Caki2 (cell line): ENCODE data around the gene ROR2. TPM values are rescaled to one million over a fixed set of nuclear protein-coding genes. Genes with fewer than 3 reads are reported as not detected.

Experiments used
- DNase-seq: peaks from one replicate; pipeline ENCODE4 v3.0.0-alpha.2; 2015; ENCODE audit warnings: low read depth
- in situ Hi-C: cut with HindIII; loops from 2 replicates; pipeline ENCODE4 v1.10.0; 2016; ENCODE audit warnings: low sequenced_read_pairs, low pct_unique_long_range_greater_than_20kb, mixed read lengths
- total RNA-seq: library from RNA; depleted of rRNA; stranded (reverse); fragments of >200 nt; shearing (Covaris generic); gene quantifications from 2 replicates; pipeline ENCODE4 v1.2.3, GENCODE V29; 2014; ENCODE audit warnings: low replicate concordance

Gene ROR2
- total RNA-seq, 1 experiment from 2014 or later = 8.4 TPM

DNA sequence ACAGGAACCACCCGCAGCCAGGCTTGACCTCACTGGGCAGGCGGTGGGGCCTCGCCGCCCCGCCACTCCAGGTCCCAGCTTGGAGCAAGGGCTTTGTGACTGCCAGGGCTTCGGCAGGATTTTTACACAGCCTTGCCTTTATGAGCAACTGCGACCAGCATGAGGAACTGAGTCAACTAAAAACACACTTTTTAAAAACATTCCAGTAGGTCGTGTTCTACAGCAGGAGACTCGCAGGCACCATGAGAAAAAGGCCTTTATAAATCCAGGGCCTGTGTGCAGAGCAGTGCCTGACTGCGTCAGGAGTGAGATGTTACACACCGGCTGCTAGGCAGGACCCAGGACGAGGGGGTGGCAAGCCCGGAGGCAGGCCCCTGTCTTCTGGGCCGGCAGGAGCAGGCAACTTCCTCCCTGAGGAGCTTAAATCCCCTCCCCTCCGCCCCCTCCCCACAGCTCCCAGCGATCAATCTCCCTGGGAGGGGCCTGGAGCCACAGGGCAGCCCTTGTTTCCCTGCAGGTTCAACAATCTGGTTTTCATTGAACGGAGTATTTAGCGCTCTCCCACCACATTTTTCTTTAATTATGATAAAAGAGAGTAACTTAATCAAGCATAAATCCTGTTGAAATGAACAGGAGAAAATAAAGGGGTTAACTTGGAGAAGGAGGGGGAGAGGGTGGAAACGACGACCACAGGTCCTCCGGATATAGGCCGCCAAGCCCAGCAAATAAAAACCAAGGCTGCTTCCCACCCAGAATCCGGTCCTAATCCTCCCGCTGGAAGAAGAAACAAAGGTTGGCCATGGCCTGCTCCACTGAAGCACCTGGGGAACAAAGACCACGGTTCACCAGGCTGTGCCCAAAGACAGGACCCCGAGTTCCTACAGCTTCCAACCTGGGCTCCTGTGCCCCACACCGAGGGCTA, 92.5 kb downstream of the ROR2 start:
- no peak for DNase-seq
- in situ Hi-C loops = no loop called here

DNA sequence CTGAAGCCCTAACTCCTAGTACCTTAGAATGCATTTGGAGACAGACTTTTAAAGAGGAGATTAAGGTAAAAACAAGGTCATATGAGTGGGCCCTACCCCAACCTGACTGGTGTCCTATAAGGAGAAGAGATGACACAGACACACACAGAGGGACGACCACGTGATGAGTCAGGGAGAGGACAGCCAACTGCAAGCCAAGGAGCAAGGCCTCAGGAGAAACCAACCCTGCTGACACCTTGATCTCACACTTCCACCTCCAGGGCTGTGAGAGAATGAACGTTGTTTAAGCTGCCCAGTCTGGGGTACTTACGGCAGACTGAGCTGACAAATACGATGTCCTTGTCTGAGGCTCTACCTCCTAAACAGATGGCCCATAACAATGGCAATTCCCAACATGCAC, 93.6 kb downstream of the ROR2 start:
- in situ Hi-C loops = no loop called here

DNA sequence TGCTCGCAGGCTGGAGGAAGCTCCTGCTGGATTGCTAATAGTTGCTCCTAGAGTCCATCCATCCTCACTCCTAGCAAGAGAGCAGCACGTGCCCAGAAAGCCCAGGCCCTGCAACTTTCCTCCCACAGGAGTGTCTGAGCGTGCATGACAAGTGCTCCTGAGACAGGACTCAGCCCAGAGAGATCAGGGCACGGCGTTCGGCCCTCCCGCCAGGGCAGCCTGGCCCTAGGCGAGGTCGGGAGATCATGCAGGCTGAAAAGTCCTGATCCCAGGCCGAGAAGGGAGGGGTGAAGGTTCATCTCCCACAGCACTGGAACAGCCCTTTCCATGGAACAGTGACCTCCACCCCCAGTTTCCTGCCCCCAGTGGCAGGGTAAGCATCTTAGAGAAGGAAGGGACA, 94.8 kb downstream of the ROR2 start:
- DNase-seq = no peak
- in situ Hi-C loops = no loop called here

More for the DNA sequence above, 93.6 kb downstream of the ROR2 start:
- DNase-seq = no peak

- in situ Hi-C loops = no loop called here
- no peak for DNase-seq
These were observed 97.2 kb downstream of the ROR2 start for GRCh38 chr9:91852801-91853347.

GRCh38 chr9:91849694-91850093, 100.3 kb downstream of the ROR2 start:
- no peak for DNase-seq
- in situ Hi-C loops = no loop called here

DNA sequence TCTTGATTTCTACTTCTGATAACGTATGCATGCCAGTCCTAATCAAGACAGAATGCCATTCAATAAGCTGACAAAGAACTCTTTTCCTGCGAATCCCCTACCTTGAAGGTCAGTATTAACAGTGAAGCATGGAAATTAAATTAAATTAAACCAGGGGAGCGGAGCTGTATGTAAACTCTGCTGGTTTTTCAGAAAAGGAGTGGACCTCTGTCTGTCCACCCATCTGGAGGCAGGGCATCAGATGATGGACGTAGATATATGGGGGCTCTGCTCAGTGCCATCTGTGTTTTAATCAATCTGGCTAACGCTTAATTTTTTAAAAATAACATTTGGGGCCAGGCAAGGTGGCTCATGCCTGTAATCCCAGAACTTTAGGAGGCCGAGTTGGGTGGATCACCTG, 101.9 kb downstream of the ROR2 start:
- DNase-seq = no peak
- in situ Hi-C loops = no loop called here

- in situ Hi-C loops = no loop called here
- DNase-seq = no peak
These were observed 102.4 kb downstream of the ROR2 start for GRCh38 chr9:91847581-91848091.

DNA sequence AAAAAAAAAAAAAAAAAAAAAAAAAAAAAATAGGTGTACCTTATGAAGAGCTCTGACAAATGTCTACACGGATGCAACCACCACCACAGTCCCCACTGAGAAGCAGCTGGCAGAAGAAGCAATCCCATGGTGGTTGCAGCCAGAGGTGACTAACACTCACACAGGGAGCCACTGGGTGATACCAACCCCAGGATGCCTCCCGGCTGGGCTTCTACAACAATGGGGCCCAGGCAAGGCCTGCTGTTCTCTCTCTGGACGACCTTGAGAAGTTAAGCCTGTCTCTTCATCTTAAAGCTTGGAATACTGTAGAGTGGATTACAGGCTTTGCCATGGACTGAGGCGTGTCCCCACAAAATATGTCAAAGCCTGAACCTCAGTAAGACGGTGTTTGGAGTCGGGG, 104.1 kb downstream of the ROR2 start:
- in situ Hi-C loops = no loop called here
- no peak for DNase-seq

DNA sequence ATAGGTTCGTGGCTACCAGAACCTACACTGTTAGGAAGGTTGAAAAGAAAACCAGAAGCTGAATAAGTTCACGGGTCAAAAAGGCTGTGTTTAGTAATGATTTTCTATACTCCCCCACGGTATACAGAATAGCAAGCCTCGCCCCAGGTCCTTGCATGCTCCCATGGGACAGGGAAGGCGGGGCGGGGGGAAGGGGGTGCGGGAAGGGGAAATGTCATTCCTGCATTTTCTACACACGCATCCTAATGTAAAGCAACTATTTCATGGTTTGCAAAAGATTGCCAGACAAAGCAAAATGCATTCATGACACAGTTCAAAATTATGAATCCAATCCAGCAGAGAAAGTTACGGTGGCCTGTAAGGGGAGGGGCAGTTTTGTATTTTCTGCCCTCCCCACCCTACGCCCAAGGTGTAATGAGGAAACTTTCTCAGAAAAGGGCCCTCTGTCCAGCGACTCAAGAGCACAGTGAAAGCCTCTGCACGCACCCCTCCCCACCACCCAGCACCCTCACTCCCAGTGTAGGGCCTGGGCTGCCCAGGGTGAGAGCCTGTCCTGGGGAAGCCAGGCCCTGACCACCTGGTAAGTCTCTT, 105.2 kb downstream of the ROR2 start:
- no peak for DNase-seq
- in situ Hi-C loops = no loop called here

DNA sequence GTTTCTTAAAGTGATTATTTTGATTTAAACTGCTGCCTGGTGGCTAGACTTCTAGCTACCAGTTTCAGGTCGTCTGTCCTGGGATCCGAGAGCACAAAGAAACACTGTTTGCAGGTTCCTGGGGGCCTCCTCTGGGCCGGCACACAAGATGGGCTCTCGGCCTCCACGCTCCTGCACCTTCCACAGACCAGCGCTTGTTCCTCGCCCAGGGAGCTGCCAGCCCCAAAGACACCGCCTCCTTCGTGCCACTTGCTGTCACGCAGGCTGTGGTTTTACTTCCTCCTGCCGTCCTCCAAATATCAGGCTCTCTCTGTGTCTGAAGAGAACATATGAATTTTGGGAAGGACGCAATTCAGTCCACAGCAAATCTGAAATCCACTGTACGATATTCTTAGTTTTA, 105.8 kb downstream of the ROR2 start:
- no peak for DNase-seq
- in situ Hi-C loops = no loop called here

DNA sequence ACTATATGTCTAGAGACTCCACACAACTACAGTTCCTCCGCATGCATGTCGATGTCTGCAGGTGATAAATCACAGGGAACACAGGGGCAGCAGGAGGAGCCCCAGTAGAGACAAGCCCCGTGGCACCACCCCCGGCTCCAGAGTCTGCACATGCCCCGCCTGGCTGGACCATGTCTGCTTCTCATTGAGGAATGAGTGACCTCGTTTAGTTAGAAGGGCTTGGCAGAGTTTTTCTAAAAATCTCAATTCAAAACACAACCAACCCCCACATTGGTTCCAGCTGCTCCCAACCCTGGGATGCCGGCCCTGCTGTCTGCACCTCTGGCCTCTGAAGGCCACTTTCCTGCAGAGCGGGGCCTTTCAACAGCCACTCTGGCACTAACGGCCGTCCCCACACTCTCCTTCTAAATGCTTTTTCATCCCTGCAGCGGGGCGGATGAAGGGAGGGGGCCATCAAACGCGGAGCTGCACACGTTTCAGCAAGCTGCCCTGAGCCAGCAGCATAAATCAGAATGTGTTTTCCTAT, 106.3 kb downstream of the ROR2 start:
- in situ Hi-C loops = no loop called here

GRCh38 chr9:91843093-91843492, 106.9 kb downstream of the ROR2 start:
- in situ Hi-C loops = no loop called here

More for the DNA sequence above, 106.3 kb downstream of the ROR2 start:
- no peak for DNase-seq

GRCh38 chr9:91842358-91843049, 107.5 kb downstream of the ROR2 start:
- no peak for DNase-seq
- in situ Hi-C loops = no loop called here

More at GRCh38 chr9:91843093-91843492, 106.9 kb downstream of the ROR2 start:
- DNase-seq = no peak

DNA sequence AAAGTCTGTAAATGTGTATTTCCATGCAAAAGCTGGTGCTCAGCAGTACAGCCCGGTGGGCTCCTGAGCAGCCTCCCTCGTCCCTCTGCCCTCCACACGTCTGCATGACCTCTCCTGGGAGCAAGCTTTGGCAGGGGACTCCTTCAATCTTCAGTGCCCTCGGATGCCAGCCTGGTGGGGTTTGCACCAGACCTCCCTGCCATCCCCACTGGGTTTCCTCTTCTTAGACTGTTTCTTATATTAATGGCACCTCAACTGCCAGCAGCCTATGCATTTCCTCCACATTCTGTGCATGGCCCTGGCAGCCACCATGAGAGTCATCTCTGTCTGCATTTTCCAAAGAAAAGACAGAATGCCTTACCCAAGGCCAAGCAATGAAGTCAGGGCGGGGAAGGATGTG, 108.4 kb downstream of the ROR2 start:
- DNase-seq = no peak
- in situ Hi-C loops = no loop called here

GRCh38 chr9:91840882-91841281, 109.1 kb downstream of the ROR2 start:
- DNase-seq = no peak
- in situ Hi-C loops = no loop called here

- DNase-seq = no peak
- in situ Hi-C loops = no loop called here
These were observed 109.6 kb downstream of the ROR2 start for GRCh38 chr9:91840469-91840868.

DNA sequence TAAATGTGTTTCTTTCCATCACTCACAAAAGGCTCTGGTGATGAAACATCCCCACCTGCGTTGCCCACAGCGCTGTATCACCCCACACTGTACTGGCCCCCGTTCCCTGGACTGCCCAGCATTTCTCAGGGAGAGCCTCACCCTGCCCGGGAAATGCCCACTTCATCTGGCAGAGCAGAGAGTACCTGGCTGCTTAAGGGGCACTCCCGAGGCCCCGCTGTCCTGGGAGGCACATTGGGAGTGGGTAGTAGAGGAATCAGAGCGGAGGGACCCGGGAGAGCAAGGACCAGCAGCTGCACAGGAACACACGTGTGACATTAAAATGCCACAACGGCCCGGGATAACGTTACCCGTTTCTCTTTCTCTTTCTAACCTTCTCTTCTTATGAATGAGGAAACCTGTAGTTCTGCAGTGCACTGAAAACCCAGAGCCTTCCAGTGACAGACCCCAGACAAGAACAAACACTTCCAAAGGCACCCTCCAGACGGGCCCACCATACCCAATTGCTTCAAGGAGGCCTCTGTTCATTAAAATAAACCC, 110.0 kb downstream of the ROR2 start:
- no peak for DNase-seq
- in situ Hi-C loops = no loop called here
